Activated CD8-positive, alpha-beta memory T cell treated with anti-CD3 and anti-CD28 coated beads for 36 hours (primary cell): ENCODE data around the gene TMC2. TPM values are rescaled to one million over a fixed set of nuclear protein-coding genes. Genes with fewer than 3 reads are reported as not detected.

ENCODE experiments used
- CTCF ChIA-PET: fragments of 350-600 bp; sonication (Branson Sonifier 250); formaldehyde crosslinking; loops from one replicate; lab custom pipeline; 2021; ENCODE audit warnings: antibody characterized with exemption; lab: Charles Lee
- POLR2A ChIA-PET: fragments of 350-600 bp; sonication (Branson Sonifier 250); formaldehyde crosslinking; loops from one replicate; lab custom pipeline; 2021; ENCODE audit warnings: antibody characterized with exemption; lab: Charles Lee
- total RNA-seq, 2 experiments: library from RNA; stranded (reverse); gene quantifications; one replicate each; pipeline ENCODE4 v1.2.3, GENCODE V29; 2021

TMC2 gene
- total RNA-seq, 2 experiments from 2014 or later, result not detected

DNA sequence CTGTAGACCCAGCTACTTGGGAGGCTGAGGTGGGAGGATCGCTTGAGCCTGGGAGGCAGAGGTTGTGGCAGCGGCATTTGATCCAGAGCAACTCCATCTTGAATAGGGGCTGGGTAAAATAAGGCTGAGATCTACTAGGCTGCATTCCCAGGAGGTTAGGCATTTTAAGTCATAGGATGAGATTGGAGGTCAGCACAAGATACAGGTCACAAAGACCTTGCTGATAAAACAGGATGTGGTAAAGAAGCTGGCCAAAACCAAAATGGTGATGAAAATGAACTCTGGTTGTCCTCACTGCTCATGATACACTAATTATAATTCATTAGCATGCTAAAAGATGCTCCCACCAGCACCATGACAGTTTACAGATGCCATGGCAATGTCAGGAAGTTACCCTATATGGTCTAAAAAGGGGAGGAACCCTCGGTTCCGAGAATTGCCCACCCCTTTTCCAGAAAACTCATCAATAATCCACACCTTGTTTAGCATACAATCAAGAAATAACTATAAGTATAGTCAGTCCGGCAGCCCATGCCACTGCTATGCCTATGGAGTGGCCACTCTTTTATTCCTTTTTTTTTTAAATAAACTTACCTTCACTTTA is 13.4 kb upstream of the TMC2 start:
- ChIA-PET CTCF (interaction anchor here (0.5 to 5.0 kb wide), 5 partner anchors 14 to 855 kb away, joined by 3 to 34 read pairs (median 4); partner anchors contain the start of genes SNRPB and ZNF343), POLR2A (interaction anchor here (0.6 to 1.1 kb wide), 3 partner anchors 15 to 864 kb away, joined by 3 to 6 read pairs (median 3); no protein-coding TSS in a partner anchor)

DNA sequence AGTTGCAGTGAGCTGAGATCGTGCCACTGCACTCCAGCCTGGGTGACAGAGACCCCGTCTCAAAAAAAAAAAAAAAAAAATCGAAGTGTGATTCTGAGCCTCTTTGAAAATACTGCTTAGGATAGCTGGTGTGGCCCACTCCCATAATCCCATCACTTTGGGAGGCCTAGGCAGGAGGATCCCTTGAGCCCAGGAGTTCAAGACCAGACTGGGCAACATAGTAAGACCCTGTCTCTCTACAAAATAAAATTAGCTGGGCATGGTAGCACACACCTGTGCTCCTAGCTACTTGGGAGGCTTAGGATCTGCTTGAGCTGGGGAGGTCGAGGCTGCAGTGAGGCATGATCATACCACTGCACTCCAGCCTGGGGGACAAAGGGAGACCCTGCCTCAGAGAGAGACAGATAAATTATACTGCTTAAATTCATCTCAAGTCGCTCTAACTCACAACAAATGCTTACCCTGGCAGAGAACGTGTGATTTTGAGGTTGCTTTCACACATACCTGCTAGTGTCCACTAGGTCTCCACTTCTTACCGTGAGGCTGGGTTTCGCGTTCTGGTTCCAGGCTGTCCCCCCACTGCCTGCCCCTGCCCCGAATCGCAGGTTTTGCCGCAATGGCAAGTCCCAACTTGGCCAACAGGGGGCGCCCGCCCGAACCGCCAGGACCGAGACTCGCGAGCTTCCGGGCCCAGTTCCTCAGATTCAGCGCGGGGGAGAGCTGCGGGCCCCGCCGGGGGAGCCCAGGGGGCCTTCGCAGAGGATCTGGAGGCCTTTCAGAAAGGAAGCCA is 12.3 kb upstream of the TMC2 start:
- ChIA-PET CTCF (interaction anchor here (0.6 to 5.0 kb wide), 9 partner anchors 11 to 1439 kb away, joined by 3 to 34 read pairs (median 4); partner anchors contain the start of genes NOP56 and ZNF343), POLR2A (interaction anchor here (0.7 to 2.1 kb wide), 2 partner anchors 54 to 128 kb away, joined by 6 to 10 read pairs; partner anchors contain the start of genes NOP56 and SNRPB)

- ChIA-PET CTCF (interaction anchor here (0.7 to 5.0 kb wide), 6 partner anchors 12 to 216 kb away, joined by 3 to 34 read pairs (median 4); partner anchors contain the start of genes NOP56 and ZNF343), POLR2A (interaction anchor here (0.7 to 2.1 kb wide), 2 partner anchors 55 to 127 kb away, joined by 6 to 10 read pairs; partner anchors contain the start of genes NOP56 and SNRPB)
These were observed 11.5 kb upstream of the TMC2 start for GRCh38 chr20:2524709-2525506.

DNA sequence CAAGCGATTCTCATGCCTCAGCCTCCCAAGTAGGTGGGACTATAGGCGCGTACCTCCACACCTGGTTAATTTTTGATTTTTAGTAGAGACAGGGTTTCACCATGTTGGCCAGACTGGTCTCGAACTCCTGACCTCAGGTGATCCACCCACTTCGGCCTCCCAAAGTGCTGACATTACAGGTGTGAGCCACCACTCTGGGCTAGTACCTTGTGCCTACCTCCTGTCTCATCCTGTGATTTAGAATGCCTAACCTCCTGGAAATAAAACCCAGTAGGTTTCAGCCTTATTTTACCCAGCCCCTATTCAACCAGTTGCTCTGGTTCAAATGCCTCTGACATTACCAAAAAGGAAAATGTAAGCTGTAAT is 10.2 kb upstream of the TMC2 start:
- ChIA-PET POLR2A (interaction anchor here (0.6 to 0.8 kb wide), 3 partner anchors 13 to 492 kb away, joined by 3 to 12 read pairs (median 7); no protein-coding TSS in a partner anchor), CTCF (interaction anchor here (0.6 kb wide), 3 partner anchors 11 to 92 kb away, joined by 3 read pairs; no protein-coding TSS in a partner anchor)

- CTCF ChIA-PET, result no interaction called here
- POLR2A ChIA-PET, result no interaction called here
These were observed 8.6 kb upstream of the TMC2 start for GRCh38 chr20:2527762-2528161.

GRCh38 chr20:2528671-2529271 is 7.6 kb upstream of the TMC2 start:
- CTCF ChIA-PET, result no interaction called here

GRCh38 chr20:2533118-2533517 is 3.3 kb upstream of the TMC2 start:
- ChIA-PET POLR2A (no interaction called here), CTCF (no interaction called here)

More at GRCh38 chr20:2528671-2529271, 7.6 kb upstream of the TMC2 start:
- POLR2A ChIA-PET, result no interaction called here

- POLR2A ChIA-PET, result no interaction called here
These were observed 438 bp upstream of the TMC2 start for GRCh38 chr20:2535711-2536559.

GRCh38 chr20:2537101-2537500 is 728 bp downstream of the TMC2 start:
- ChIA-PET CTCF (interaction anchor here (1.1 kb wide), 1 partner anchor 15 kb away, joined by 4 read pairs; no protein-coding TSS in a partner anchor), POLR2A (no interaction called here)

More at GRCh38 chr20:2535711-2536559, 438 bp upstream of the TMC2 start:
- CTCF ChIA-PET, result no interaction called here

GRCh38 chr20:2538356-2538755 is 2.0 kb downstream of the TMC2 start:
- POLR2A ChIA-PET, result no interaction called here
- CTCF ChIA-PET, result no interaction called here

- CTCF ChIA-PET, result interaction anchor here (0.8 kb wide), 1 partner anchor 10 kb away, joined by 3 read pairs; no protein-coding TSS in a partner anchor
- POLR2A ChIA-PET, result interaction anchor here (0.6 to 0.7 kb wide), 3 partner anchors 13 to 326 kb away, joined by 3 to 7 read pairs (median 3); no protein-coding TSS in a partner anchor
These were observed 2.8 kb downstream of the TMC2 start for GRCh38 chr20:2538931-2539720.

DNA sequence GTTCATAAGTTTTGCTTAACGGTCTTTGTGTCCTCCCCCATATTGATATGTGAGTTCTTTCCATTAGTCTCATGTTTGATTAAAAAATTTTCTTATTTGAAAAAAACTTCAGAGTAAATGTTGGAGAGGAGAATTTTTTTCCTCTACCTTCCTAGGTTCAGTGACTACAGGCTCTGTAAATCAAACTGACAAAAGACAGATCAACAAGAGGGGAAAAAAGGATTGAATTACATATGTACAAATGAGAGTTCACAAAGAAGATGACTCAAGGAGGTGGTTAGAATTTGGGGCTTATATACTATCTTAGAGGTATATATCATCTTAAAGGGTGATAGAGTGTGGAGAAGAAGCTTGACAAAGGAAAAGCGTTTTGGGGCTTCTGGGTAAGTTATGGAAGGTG is 5.6 kb downstream of the TMC2 start:
- ChIA-PET CTCF (no interaction called here), POLR2A (no interaction called here)

DNA sequence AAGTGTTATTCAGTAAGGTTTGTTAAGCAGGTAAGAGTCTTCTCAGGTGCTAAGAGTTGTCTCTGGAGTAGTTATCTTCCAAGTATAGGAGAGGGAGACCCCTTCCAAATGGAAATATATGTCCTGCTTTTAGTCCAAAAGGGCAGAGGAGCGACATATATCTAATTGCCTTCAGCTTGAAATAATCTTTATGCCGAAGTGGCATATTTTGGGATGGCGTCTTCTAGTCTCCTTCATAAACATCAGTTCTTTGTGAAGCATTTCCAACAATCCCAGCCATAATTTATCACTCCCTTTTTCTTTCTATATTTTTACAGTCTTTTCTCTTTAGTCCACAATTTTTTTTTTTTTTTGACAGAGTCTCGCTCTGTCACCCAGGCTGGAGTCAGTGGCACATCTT is 6.0 kb downstream of the TMC2 start:
- POLR2A ChIA-PET, result no interaction called here
- CTCF ChIA-PET, result no interaction called here

- CTCF ChIA-PET, result no interaction called here
- POLR2A ChIA-PET, result no interaction called here
These were observed 7.8 kb downstream of the TMC2 start for GRCh38 chr20:2544211-2544610.

GRCh38 chr20:2545594-2545993 is 9.2 kb downstream of the TMC2 start:
- CTCF ChIA-PET, result interaction anchor here (0.7 kb wide), 1 partner anchor 591 kb away, joined by 3 read pairs; no protein-coding TSS in a partner anchor
- POLR2A ChIA-PET, result no interaction called here

DNA sequence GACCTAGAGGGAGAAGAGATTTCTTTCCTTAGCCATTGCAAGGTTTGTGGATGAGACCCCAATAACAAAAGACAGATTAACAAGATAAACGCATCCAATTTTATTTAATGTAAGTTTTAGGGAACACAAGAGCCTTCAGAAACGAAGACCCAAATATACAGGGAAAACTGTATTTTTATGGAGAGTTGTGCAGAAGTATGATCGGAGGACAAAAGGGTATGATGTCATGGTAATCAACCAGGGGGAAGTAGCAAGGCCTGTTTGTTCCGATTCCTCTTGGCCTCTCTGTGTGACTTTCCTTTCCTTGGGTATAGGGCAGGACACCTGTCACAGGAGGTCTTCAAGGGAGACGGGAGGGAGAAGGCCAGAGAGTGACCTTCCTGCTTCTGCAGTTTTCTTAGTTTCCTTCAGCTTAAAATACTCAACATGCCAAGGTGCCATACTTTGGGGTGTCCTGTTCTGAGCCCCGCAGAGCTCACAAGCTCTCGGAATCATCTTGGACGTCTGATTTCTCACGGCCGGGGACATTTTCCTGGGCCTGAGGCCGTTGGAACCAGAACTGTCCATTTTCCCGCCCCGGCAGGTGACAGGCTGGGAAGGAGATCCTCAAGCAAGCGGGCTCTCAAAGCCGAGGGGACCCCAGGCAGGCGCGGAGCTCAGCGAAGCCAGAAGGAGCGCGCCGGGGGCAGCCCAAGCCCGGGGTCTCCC is 21.7 kb downstream of the TMC2 start:
- CTCF ChIA-PET, result no interaction called here

More for the DNA sequence above, 21.7 kb downstream of the TMC2 start:
- POLR2A ChIA-PET, result no interaction called here
